GM12878 (cell line): Measurements from ENCODE around the gene CRYGA. TPM values are rescaled to one million over a fixed set of nuclear protein-coding genes. Genes with fewer than 3 reads are reported as not detected.

Experiments
- ATAC-seq: fragments of 200-7000 bp; cut with Tn5 transposase; 3 replicates; pipeline ENCODE4 v1.9.1; 2020; ENCODE audit warnings: mild to moderate bottlenecking, moderate library complexity
- BruUV-seq: library from RNA; stranded (reverse); fragments of 400-500 nt; replicated peaks from 2 replicates; lab custom pipeline; 2021; lab: Mats Ljungman, UMichigan
- CTCF ChIA-PET: fragments of 300-600 bp; sonication (Branson Sonifier 250); formaldehyde crosslinking; extraction: SDS; loops from one replicate; lab custom pipeline; 2021; ENCODE audit warnings: inconsistent platforms; lab: Yijun Ruan, JAX
- POLR2A ChIA-PET: fragments of 350-600 bp; formaldehyde crosslinking; extraction: SDS; loops from one replicate; lab custom pipeline; 2021; ENCODE audit warnings: inconsistent platforms; lab: Charles Lee
- RAD21 ChIA-PET: fragments of 300-600 bp; sonication (Branson Sonifier 250); formaldehyde crosslinking; loops from one replicate; lab custom pipeline; 2023; ENCODE audit warnings: antibody characterized with exemption; ENCODE audit not compliant: unreplicated experiment; lab: Charles Lee
- SMC1A ChIA-PET: fragments of 300-600 bp; sonication (Branson Sonifier 250); formaldehyde crosslinking; loops from one replicate; lab custom pipeline; 2023; ENCODE audit not compliant: unreplicated experiment, uncharacterized antibody; lab: Charles Lee
- DNase-seq: peaks from one replicate; pipeline ENCODE4 v3.0.0-alpha.2; 2011; ENCODE audit warnings: low read depth, low spot score
- FAIRE-seq: peaks from 3 replicates; lab custom pipeline; 2011; peaks lifted over from hg19 to GRCh38; lab: Jason Lieb, UNC
- H2AFZ ChIP-seq: 2 replicates; pipeline ENCODE4 v1.6.0; 2011; ENCODE audit warnings: low read depth, low read length, control low read depth; ENCODE audit not compliant: control insufficient read depth
- H3K27ac ChIP-seq: 2 replicates; pipeline ENCODE4 v1.5.1; 2011; ENCODE audit warnings: control low read depth; ENCODE audit not compliant: control insufficient read depth, insufficient read depth
- H3K27me3 ChIP-seq, 2 experiments: replicated peaks in 1 of 2; 2 replicates each; pipeline versions ENCODE4 v1.6.0 to v1.6.1; 2011; ENCODE audit warnings: low read length in 1 of 2; ENCODE audit not compliant: control insufficient read depth in 2 of 2, insufficient read depth in 2 of 2
- H3K36me3 ChIP-seq, 2 experiments: 2 replicates each; pipeline ENCODE4 v1.5.1; 2011; ENCODE audit warnings: low read length in 1 of 2; ENCODE audit not compliant: control insufficient read depth in 2 of 2, insufficient read depth in 2 of 2
- H3K4me1 ChIP-seq: 2 replicates; pipeline ENCODE4 v1.6.1; 2011; ENCODE audit warnings: mild to moderate bottlenecking, low read length, moderate library complexity, mixed read lengths; ENCODE audit not compliant: control insufficient read depth, insufficient read depth
- H3K4me2 ChIP-seq: 2 replicates; pipeline ENCODE4 v1.6.0; 2011; ENCODE audit warnings: control low read depth; ENCODE audit not compliant: control insufficient read depth, insufficient read depth
- H3K4me3 ChIP-seq: fragments of 200-600 bp; sonication (generic); 2 replicates; pipeline ENCODE4 v1.5.1; 2016
- H3K79me2 ChIP-seq: 2 replicates; pipeline ENCODE4 v1.6.0; 2011; ENCODE audit warnings: low read length; ENCODE audit not compliant: control insufficient read depth, insufficient read depth
- H3K9ac ChIP-seq: 2 replicates; pipeline ENCODE4 v1.8.0; 2011; ENCODE audit warnings: low read length, control low read depth, mixed read lengths; ENCODE audit not compliant: control insufficient read depth, insufficient read depth
- H3K9me3 ChIP-seq: replicated peaks from 3 replicates; pipeline ENCODE4 v1.5.1; 2011; ENCODE audit warnings: mild to moderate bottlenecking, low read length; ENCODE audit not compliant: control insufficient read depth, insufficient read depth
- H4K20me1 ChIP-seq: 2 replicates; pipeline ENCODE4 v1.6.0; 2011; ENCODE audit not compliant: control insufficient read depth, insufficient read depth
- ASH2L ChIP-seq: fragments of 300-600, 200-600 bp; sonication (generic); IDR thresholded peaks from 2 replicates; pipeline ENCODE4 v1.6.1; 2017; ENCODE audit warnings: low read depth, mild to moderate bottlenecking, borderline replicate concordance
- BCL11A ChIP-seq: IDR thresholded peaks from 2 replicates; pipeline ENCODE4 v1.6.1; 2011; ENCODE audit warnings: low read depth, low read length
- CBX3 ChIP-seq: fragments of 200-600 bp; sonication (generic); IDR thresholded peaks from 2 replicates; pipeline ENCODE4 v1.6.1; 2016; ENCODE audit warnings: low read depth, borderline replicate concordance
- CEBPB ChIP-seq, 2 experiments: fragments of 150-350 bp in 1 of 2; IDR thresholded peaks; 2 replicates each; pipeline ENCODE4 v1.6.1; 2012 to 2014; ENCODE audit warnings: low read depth in 2 of 2, low read length in 2 of 2, borderline replicate concordance in 1 of 2, inconsistent platforms in 1 of 2
- EP300 ChIP-seq, 2 experiments: fragments of 150-350 bp in 1 of 2; IDR thresholded peaks; 2 replicates each; pipeline ENCODE4 v1.6.1; 2011 to 2012; ENCODE audit warnings: low read depth in 2 of 2, low read length in 2 of 2, borderline replicate concordance in 1 of 2, improper control_type of control experiment in 1 of 2, inconsistent platforms in 1 of 2; ENCODE audit not compliant: control insufficient read depth in 1 of 2
- MYB ChIP-seq: fragments of 150-350 bp; IDR thresholded peaks from 2 replicates; pipeline ENCODE4 v1.6.1; 2014; ENCODE audit warnings: mild to moderate bottlenecking, low read depth, low read length, borderline replicate concordance
- POLR2A ChIP-seq: IDR thresholded peaks from 2 replicates; pipeline ENCODE4 v1.6.1; 2011; ENCODE audit warnings: low read depth, mild to moderate bottlenecking, low read length
- RAD21 ChIP-seq: IDR thresholded peaks from 2 replicates; pipeline ENCODE4 v1.6.1; 2011; ENCODE audit warnings: mild to moderate bottlenecking, low read depth, low read length, moderate library complexity; ENCODE audit not compliant: insufficient read depth
- RB1 ChIP-seq: fragments of 450-650 bp; formaldehyde crosslinking; IDR thresholded peaks from 2 replicates; pipeline ENCODE4 v1.6.1; 2017; ENCODE audit warnings: mild to moderate bottlenecking, borderline replicate concordance
- ZBED1 ChIP-seq: IDR thresholded peaks from 2 replicates; pipeline ENCODE4 v1.6.1; 2016; ENCODE audit warnings: borderline replicate concordance
- ZNF217 ChIP-seq: fragments of 450-650 bp; IDR thresholded peaks from 2 replicates; pipeline ENCODE4 v1.6.1; 2017; ENCODE audit warnings: antibody characterized with exemption, mild to moderate bottlenecking
- ZNF24 ChIP-seq: fragments of 450-650 bp; IDR thresholded peaks from 2 replicates; pipeline ENCODE4 v1.6.1; 2017; ENCODE audit warnings: antibody characterized with exemption, mild to moderate bottlenecking
- WGBS: methylation state at CpG from one replicate; pipeline ENCODE4 v1.1.6; 2016; ENCODE audit warnings: low lambda C conversion rate; ENCODE audit not compliant: insufficient replicate concordance, insufficient coverage; ENCODE audit errors: missing lambda C conversion rate; 5-methylcytosine and 5-hydroxymethylcytosine counted together
- in situ Hi-C: fragments of 300-500 bp; cut with MboI; formaldehyde crosslinking; loops from 9 replicates; pipeline ENCODE4 v1.14.3; 2018; ENCODE audit warnings: mixed read lengths
- intact Hi-C: fragments of 100-400 bp; cut with micrococcal nuclease; formaldehyde crosslinking; loops from one replicate; pipeline ENCODE4 v1.14.2; 2022; ENCODE audit not compliant: unreplicated experiment
- polyA plus RNA-seq, 11 experiments: library from polyadenylated mRNA; depleted of rRNA in 4 of 11; unstranded in 6 of 11; stranded (reverse) in 5 of 11; fragments of >200 nt; fragmentation: Nextera tagmentation in 4 of 11; fragmentation: Illumina TruSeq in 1 of 11; extraction: Ambion mirVana in 4 of 11; extraction: Trizol in 1 of 11; gene quantifications; 1 replicate in 1 of 11; 2 replicates in 10 of 11; pipeline versions ENCODE4 v1.2.1 to v1.2.3, GENCODE V29; 2011 to 2016; ENCODE audit warnings: inconsistent platforms in 2 of 11, missing spikeins in 2 of 11, low read depth in 1 of 11
- total RNA-seq, 4 experiments: library from RNA; depleted of rRNA in 3 of 4; stranded (reverse); fragments of >200 nt in 3 of 4; fragmentation: Illumina TruSeq in 1 of 4; extraction: Trizol in 1 of 4; gene quantifications; 2 replicates each; pipeline versions ENCODE4 v1.2.1 to v1.2.3, GENCODE V29; 2013 to 2021
- TF ChIP-seq, protein P1 (sequence below): fragments of 450-650 bp; formaldehyde crosslinking; IDR thresholded peaks from 2 replicates; pipeline ENCODE4 v1.4.0; 2022; ENCODE audit warnings: mild to moderate bottlenecking, moderate library complexity
- TF ChIP-seq, protein P2 (sequence below): fragments of 450-650 bp; IDR thresholded peaks from 2 replicates; pipeline ENCODE4 v1.6.1; 2017; ENCODE audit warnings: borderline replicate concordance
- TF ChIP-seq, protein P3 (sequence below): IDR thresholded peaks from 2 replicates; pipeline ENCODE4 v1.6.1; 2012; ENCODE audit warnings: low read depth, low read length, improper control_type of control experiment

CRYGA gene
- total and polyA plus RNA-seq, 10 of the 15 experiments (the other 5 are each of a cell fraction or from before 2014, with no cell fraction given) = not detected

DNA sequence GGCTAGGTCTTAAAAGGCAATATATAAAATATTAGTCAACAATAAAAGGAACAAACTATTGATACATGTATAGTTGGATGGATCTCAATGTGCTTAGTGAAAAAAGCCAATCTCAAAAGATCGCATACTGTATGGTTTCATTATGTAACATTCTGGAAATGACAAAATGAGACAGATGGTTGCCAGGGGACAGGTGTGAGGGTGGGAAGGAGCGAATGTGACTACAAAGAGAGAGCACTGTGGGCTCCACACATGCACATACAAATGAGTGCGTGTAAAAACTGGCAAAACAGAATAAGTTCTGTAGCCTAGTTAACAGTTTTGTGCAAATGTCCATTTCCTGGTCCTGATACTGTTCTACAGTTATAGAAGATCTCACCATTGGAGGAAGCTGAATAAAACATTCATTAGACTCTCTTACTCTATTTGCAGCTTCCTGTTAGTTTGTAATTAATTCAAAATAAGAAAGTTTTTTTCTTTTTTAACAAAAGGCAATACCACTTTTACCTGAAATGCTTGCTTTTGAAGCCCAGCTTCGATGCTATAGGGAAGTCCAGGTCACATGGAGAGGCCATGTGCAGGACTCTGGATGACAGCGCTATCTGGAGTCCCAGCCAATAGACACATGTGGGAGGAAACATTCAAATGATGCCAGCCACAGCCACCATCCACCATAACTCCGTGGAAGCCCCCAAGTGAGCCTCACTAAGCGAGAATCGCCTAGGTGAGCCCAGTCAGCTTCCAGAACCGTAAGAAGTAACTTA, 47.5 kb upstream of the CRYGA start:
- FAIRE-seq = no peak
- WGBS = 21% methylated on average over 9 of the region's 9 CpGs
- H3K9me3 ChIP-seq = no peaks in the 10 kb centered on the region
- intact Hi-C loops = no loop called here
- no peaks in the 10 kb centered on the region for H3K79me2 ChIP-seq
- TF ChIP-seq ZNF24 (no peak), RAD21 (no peak), EP300 (IDR thresholded peaks at IDR 0.05; ENCODE audit: borderline replicate concordance in 1 of 2, control insufficient read depth in 1 of 2, low read depth in 2 of 2, low read length in 2 of 2) (no peak), MYB (no peak), CEBPB (IDR thresholded peaks at IDR 0.05; ENCODE audit: borderline replicate concordance in 1 of 2, low read depth in 2 of 2, low read length in 2 of 2) (no peak), POLR2A (no peak), ZBED1 (no peak), RB1 (no peak), BCL11A (no peak), ASH2L (no peak), ZNF217 (no peak), CBX3 (no peak)
- TF ChIP-seq, protein P1, sequence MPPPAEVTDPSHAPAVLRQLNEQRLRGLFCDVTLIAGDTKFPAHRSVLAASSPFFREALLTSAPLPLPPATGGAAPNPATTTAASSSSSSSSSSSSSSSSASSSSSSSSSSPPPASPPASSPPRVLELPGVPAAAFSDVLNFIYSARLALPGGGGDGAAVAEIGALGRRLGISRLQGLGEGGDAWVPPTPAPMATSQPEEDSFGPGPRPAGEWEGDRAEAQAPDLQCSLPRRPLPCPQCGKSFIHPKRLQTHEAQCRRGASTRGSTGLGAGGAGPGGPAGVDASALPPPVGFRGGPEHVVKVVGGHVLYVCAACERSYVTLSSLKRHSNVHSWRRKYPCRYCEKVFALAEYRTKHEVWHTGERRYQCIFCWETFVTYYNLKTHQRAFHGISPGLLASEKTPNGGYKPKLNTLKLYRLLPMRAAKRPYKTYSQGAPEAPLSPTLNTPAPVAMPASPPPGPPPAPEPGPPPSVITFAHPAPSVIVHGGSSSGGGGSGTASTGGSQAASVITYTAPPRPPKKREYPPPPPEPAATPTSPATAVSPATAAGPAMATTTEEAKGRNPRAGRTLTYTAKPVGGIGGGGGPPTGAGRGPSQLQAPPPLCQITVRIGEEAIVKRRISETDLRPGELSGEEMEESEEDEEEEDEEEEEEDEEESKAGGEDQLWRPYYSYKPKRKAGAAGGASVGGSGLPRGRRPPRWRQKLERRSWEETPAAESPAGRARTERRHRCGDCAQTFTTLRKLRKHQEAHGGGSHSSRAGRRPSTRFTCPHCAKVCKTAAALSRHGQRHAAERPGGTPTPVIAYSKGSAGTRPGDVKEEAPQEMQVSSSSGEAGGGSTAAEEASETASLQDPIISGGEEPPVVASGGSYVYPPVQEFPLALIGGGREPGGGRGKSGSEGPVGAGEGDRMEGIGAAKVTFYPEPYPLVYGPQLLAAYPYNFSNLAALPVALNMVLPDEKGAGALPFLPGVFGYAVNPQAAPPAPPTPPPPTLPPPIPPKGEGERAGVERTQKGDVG (CRISPR knock-in tag) = no peak
- TF ChIP-seq, protein P2, sequence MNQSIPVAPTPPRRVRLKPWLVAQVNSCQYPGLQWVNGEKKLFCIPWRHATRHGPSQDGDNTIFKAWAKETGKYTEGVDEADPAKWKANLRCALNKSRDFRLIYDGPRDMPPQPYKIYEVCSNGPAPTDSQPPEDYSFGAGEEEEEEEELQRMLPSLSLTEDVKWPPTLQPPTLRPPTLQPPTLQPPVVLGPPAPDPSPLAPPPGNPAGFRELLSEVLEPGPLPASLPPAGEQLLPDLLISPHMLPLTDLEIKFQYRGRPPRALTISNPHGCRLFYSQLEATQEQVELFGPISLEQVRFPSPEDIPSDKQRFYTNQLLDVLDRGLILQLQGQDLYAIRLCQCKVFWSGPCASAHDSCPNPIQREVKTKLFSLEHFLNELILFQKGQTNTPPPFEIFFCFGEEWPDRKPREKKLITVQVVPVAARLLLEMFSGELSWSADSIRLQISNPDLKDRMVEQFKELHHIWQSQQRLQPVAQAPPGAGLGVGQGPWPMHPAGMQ = no peak
- TF ChIP-seq, protein P3, sequence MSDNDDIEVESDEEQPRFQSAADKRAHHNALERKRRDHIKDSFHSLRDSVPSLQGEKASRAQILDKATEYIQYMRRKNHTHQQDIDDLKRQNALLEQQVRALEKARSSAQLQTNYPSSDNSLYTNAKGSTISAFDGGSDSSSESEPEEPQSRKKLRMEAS = no peak
- TF ChIP-seq, all 136 proteins: peak for 0
- ChIA-PET CTCF (no interaction called here), POLR2A (no interaction called here), RAD21 (no interaction called here), SMC1A (no interaction called here)
- H3K4me2 ChIP-seq = no peak overlapping the region
- no peak overlapping the region for H3K9ac ChIP-seq
- in situ Hi-C loops = no loop called here
- DNase-seq (no peak), ATAC-seq (peak; percentile 50; the same call in 2 of the 3 replicates)
- H3K4me1 ChIP-seq = no peaks in the 10 kb centered on the region
- H3K4me3 ChIP-seq = no peak overlapping the region
- H3K36me3 ChIP-seq = no peaks in the 10 kb centered on the region
- no peak overlapping the region for H2AFZ ChIP-seq
- BruUV-seq = no TSS peak
- H3K27me3 ChIP-seq = no peaks in the 10 kb centered on the region
- H3K27ac ChIP-seq = no peak overlapping the region
- H4K20me1 ChIP-seq = no peaks in the 10 kb centered on the region
